ENCODE data around the gene TM2D3. TPM values are rescaled to one million over a fixed set of nuclear protein-coding genes. Genes with fewer than 3 reads are reported as not detected.

The TM2D3 gene
- total RNA-seq, 1 experiment from 2014 or later = 34.7 TPM

DNA sequence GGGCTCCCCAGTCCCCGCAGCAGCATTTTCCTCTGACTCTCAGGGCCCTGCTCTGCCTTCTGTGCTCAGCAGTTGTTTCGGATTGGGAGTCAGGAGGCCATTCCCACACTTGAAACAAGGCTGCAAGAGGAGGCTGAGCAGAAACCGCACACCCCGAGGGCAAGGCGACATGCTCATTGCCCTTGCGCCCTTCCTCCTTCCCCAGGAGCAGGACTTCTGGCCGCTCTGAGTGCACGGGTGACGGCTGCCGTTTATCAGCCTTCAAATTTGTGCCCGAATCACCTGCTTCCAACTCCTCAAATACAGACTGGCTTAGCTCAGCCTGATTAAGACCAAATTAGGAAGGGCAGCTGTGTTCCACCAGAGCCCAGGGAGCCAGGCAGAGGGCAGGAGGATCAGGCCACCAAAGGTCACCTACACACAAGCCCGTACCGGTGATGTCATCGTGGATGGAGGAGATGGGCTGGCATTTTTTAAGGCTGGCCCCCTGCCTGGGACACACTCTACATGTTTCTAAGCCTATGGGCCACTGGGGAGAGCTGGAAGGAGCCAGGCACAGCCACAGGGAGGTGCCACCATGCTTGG is 38.1 kb downstream of the TM2D3 start:
- POLR2A ChIA-PET = no interaction called here
- H3K27ac Mint-ChIP-seq (ENCODE audit: unreplicated experiment) = no peak overlapping the region
- Histone ChIP-seq H3K4me1 (peaks cover 7% of the 10 kb centered on the region; the same call in 1 of the 2 replicates), H3K4me3 (ENCODE audit: low read depth, low read length) (no peak overlapping the region), H3K27me3 (replicated peaks; ENCODE audit: control insufficient read depth, insufficient read depth, low read length) (no peaks in the 10 kb centered on the region), H3K9me3 (no peaks in the 10 kb centered on the region), H3K36me3 (ENCODE audit: control insufficient read depth, insufficient read depth, low read length) (no peaks in the 10 kb centered on the region)
- DNase-seq = no peak
- no peak overlapping the region for H3K4me3 Mint-ChIP-seq (ENCODE audit: unreplicated experiment)
- TF ChIP-seq, protein P1, sequence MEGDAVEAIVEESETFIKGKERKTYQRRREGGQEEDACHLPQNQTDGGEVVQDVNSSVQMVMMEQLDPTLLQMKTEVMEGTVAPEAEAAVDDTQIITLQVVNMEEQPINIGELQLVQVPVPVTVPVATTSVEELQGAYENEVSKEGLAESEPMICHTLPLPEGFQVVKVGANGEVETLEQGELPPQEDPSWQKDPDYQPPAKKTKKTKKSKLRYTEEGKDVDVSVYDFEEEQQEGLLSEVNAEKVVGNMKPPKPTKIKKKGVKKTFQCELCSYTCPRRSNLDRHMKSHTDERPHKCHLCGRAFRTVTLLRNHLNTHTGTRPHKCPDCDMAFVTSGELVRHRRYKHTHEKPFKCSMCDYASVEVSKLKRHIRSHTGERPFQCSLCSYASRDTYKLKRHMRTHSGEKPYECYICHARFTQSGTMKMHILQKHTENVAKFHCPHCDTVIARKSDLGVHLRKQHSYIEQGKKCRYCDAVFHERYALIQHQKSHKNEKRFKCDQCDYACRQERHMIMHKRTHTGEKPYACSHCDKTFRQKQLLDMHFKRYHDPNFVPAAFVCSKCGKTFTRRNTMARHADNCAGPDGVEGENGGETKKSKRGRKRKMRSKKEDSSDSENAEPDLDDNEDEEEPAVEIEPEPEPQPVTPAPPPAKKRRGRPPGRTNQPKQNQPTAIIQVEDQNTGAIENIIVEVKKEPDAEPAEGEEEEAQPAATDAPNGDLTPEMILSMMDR (IDR thresholded peaks at IDR 0.05; ENCODE audit: insufficient read depth in 1 of 2, low read depth in 1 of 2, low read length in 1 of 2, severe bottlenecking in 1 of 2, unreplicated experiment in 1 of 2) = no peak
- H3K27me3 Mint-ChIP-seq (ENCODE audit: insufficient read depth, unreplicated experiment) = no peaks in the 10 kb centered on the region
- CTCF ChIA-PET = no interaction called here
- intact Hi-C loops (cut with micrococcal nuclease; ENCODE audit: unreplicated experiment) = no loop called here
- H3K36me3 Mint-ChIP-seq (ENCODE audit: insufficient read depth, unreplicated experiment) = peaks cover 6% of the 10 kb centered on the region
- peaks cover 20% of the 10 kb centered on the region for H3K4me1 Mint-ChIP-seq (ENCODE audit: low read depth, unreplicated experiment)
- BruUV-seq (replicated peaks) = no TSS peak
- no peaks in the 10 kb centered on the region for H3K9me3 Mint-ChIP-seq (ENCODE audit: unreplicated experiment)

DNA sequence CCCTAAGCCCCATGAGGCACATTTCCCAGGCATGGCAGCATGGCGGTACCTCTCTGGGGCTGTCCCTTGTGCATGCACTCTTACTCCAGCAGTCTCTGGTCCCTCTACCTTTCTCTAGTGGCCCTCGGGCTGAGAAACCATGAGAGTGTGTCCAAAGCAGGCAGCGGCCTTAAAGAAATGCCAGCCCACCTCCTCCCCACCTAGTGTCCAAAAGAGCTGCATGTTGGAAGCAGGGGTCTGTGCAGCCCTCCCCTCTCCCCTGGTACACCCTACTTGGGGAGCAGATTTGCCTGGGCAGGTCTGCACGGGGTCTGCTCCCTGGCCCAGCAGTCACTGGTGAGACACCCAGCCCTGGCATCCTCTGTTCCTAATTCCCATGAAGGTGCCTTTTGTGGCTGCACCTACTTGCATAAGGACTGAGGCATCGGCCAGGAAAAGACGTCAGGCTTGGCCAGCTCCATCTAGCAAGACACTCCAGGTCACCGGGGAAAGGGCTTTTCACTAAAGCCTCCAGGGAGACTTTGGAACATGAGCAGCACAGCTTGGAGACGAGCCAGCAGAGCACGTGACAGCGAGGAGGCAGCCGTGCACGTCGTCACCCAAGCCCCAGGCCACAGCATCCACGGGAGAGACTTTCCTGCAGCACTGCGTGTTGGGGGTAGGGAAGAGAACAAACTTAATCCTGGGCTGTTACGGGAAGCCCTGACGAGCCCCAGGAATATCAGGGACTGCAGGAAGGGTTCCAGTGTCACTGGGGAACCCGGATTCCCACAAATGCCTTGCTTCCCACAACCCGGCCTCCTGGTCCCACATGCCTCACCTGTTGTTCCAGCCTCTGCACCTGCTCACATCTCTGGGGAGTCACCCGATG is 38.8 kb downstream of the TM2D3 start:
- Mint-ChIP-seq H3K4me3 (ENCODE audit: unreplicated experiment) (no peak overlapping the region), H3K9me3 (ENCODE audit: unreplicated experiment) (no peaks in the 10 kb centered on the region), H3K27ac (ENCODE audit: unreplicated experiment) (no peak overlapping the region), H3K4me1 (ENCODE audit: low read depth, unreplicated experiment) (peaks cover 20% of the 10 kb centered on the region), H3K27me3 (ENCODE audit: insufficient read depth, unreplicated experiment) (no peaks in the 10 kb centered on the region), H3K36me3 (ENCODE audit: insufficient read depth, unreplicated experiment) (peaks cover 6% of the 10 kb centered on the region)
- H3K36me3 ChIP-seq (ENCODE audit: control insufficient read depth, insufficient read depth, low read length) = no peaks in the 10 kb centered on the region
- ChIA-PET POLR2A (no interaction called here), CTCF (no interaction called here)
- peaks cover 7% of the 10 kb centered on the region; the same call in 1 of the 2 replicates for H3K4me1 ChIP-seq
- no peak for DNase-seq
- no peaks in the 10 kb centered on the region for H3K9me3 ChIP-seq
- intact Hi-C loops (cut with micrococcal nuclease; ENCODE audit: unreplicated experiment) = no loop called here
- TF ChIP-seq, protein P1 (IDR thresholded peaks at IDR 0.05; ENCODE audit: insufficient read depth in 1 of 2, low read depth in 1 of 2, low read length in 1 of 2, severe bottlenecking in 1 of 2, unreplicated experiment in 1 of 2) = no peak
- BruUV-seq (replicated peaks) = no TSS peak
- no peaks in the 10 kb centered on the region for H3K27me3 ChIP-seq (replicated peaks; ENCODE audit: control insufficient read depth, insufficient read depth, low read length)
- no peak overlapping the region for H3K4me3 ChIP-seq (ENCODE audit: low read depth, low read length)

DNA sequence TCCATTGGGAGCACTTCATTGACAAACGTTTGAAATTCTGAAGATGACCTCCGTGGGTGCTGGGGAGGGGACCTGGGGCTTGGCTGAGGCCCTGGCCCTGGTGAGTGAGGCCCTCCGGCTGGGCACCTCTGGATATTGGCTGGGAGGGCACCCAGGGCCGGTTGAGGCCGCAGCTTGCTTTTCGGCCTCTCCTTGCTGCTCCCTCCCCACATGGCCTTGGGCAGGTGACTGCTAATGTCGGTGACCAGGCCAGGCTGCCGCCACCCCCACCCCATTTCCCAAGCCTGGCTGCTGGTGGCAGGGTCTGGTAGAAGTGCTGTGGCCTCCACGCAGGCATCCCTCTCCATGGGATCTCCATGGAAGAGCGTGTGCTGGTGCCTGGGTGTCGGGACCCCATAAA is 39.5 kb downstream of the TM2D3 start:
- H3K4me3 ChIP-seq (ENCODE audit: low read depth, low read length) = no peak overlapping the region
- peaks cover 6% of the 10 kb centered on the region for H3K36me3 Mint-ChIP-seq (ENCODE audit: insufficient read depth, unreplicated experiment)
- TF ChIP-seq, protein P1 (IDR thresholded peaks at IDR 0.05; ENCODE audit: insufficient read depth in 1 of 2, low read depth in 1 of 2, low read length in 1 of 2, severe bottlenecking in 1 of 2, unreplicated experiment in 1 of 2) = no peak
- H3K9me3 ChIP-seq = no peaks in the 10 kb centered on the region
- H3K4me3 Mint-ChIP-seq (ENCODE audit: unreplicated experiment) = no peak overlapping the region
- DNase-seq = no peak
- no peak overlapping the region for H3K27ac Mint-ChIP-seq (ENCODE audit: unreplicated experiment)
- intact Hi-C loops (cut with micrococcal nuclease; ENCODE audit: unreplicated experiment) = no loop called here
- ChIA-PET POLR2A (no interaction called here), CTCF (no interaction called here)
- H3K27me3 Mint-ChIP-seq (ENCODE audit: insufficient read depth, unreplicated experiment) = no peaks in the 10 kb centered on the region
- no peaks in the 10 kb centered on the region for H3K9me3 Mint-ChIP-seq (ENCODE audit: unreplicated experiment)
- H3K4me1 ChIP-seq = peaks cover 7% of the 10 kb centered on the region; the same call in 1 of the 2 replicates
- no peaks in the 10 kb centered on the region for H3K36me3 ChIP-seq (ENCODE audit: control insufficient read depth, insufficient read depth, low read length)
- H3K4me1 Mint-ChIP-seq (ENCODE audit: low read depth, unreplicated experiment) = peaks cover 20% of the 10 kb centered on the region
- no peaks in the 10 kb centered on the region for H3K27me3 ChIP-seq (replicated peaks; ENCODE audit: control insufficient read depth, insufficient read depth, low read length)
- BruUV-seq (replicated peaks) = no TSS peak
